ENCODE results near the gene RPS2.

Gene RPS2

GRCh38 chr16:1992704-1993317 lies 28.2 kb upstream of the RPS2 start:
- TF ChIP-seq JUND (IDR thresholded peaks at IDR 0.05; ENCODE audit: low read depth), result no peak
- in situ Hi-C loops (cut with HindIII; ENCODE audit: low pct_unique_long_range_greater_than_20kb, low sequenced_read_pairs), result no loop called here
- DNase-seq (ENCODE audit: low read depth in 1 of 2, low spot score in 1 of 2), result no peak

GRCh38 chr16:1991948-1992703 lies 27.5 kb upstream of the RPS2 start:
- DNase-seq (ENCODE audit: low read depth in 1 of 2, low spot score in 1 of 2), result peak; percentile 85 to 96
- in situ Hi-C loops (cut with HindIII; ENCODE audit: low pct_unique_long_range_greater_than_20kb, low sequenced_read_pairs), result no loop called here
- TF ChIP-seq JUND (IDR thresholded peaks at IDR 0.05; ENCODE audit: low read depth), result no peak

- no peak for TF ChIP-seq JUND (IDR thresholded peaks at IDR 0.05; ENCODE audit: low read depth)
- no peak for DNase-seq (ENCODE audit: low read depth in 1 of 2, low spot score in 1 of 2)
- in situ Hi-C loops (cut with HindIII; ENCODE audit: low pct_unique_long_range_greater_than_20kb, low sequenced_read_pairs), result no loop called here
Measured at GRCh38 chr16:1991588-1991947, 26.9 kb upstream of the RPS2 start.

- in situ Hi-C loops (cut with HindIII; ENCODE audit: low pct_unique_long_range_greater_than_20kb, low sequenced_read_pairs), result no loop called here
- no peak for DNase-seq (ENCODE audit: low read depth in 1 of 2, low spot score in 1 of 2)
- no peak for TF ChIP-seq JUND (IDR thresholded peaks at IDR 0.05; ENCODE audit: low read depth)
Measured at GRCh38 chr16:1991135-1991551, 26.5 kb upstream of the RPS2 start.

- TF ChIP-seq JUND (IDR thresholded peaks at IDR 0.05; ENCODE audit: low read depth), result no peak
- in situ Hi-C loops (cut with HindIII; ENCODE audit: low pct_unique_long_range_greater_than_20kb, low sequenced_read_pairs), result no loop called here
- peak in 1 of 2 experiments; percentile 41 for DNase-seq (ENCODE audit: low read depth in 1 of 2, low spot score in 1 of 2)
Measured at GRCh38 chr16:1990351-1991134, 25.9 kb upstream of the RPS2 start.

GRCh38 chr16:1990101-1990350 lies 25.4 kb upstream of the RPS2 start:
- no peak for TF ChIP-seq JUND (IDR thresholded peaks at IDR 0.05; ENCODE audit: low read depth)
- DNase-seq (ENCODE audit: low read depth in 1 of 2, low spot score in 1 of 2), result no peak
- in situ Hi-C loops (cut with HindIII; ENCODE audit: low pct_unique_long_range_greater_than_20kb, low sequenced_read_pairs), result no loop called here

GRCh38 chr16:1989209-1990100 lies 24.8 kb upstream of the RPS2 start, which contains the start of gene SYNGR3:
SYNGR3 (plus strand) TSS chr16:1989970; CDS start chr16:1990103, 133 bp downstream.
- TF ChIP-seq JUND (IDR thresholded peaks at IDR 0.05; ENCODE audit: low read depth), result no peak
- DNase-seq (ENCODE audit: low read depth in 1 of 2, low spot score in 1 of 2), result no peak
- in situ Hi-C loops (cut with HindIII; ENCODE audit: low pct_unique_long_range_greater_than_20kb, low sequenced_read_pairs), result no loop called here

- TF ChIP-seq JUND (IDR thresholded peaks at IDR 0.05; ENCODE audit: low read depth), result no peak
- in situ Hi-C loops (cut with HindIII; ENCODE audit: low pct_unique_long_range_greater_than_20kb, low sequenced_read_pairs), result no loop called here
Measured at GRCh38 chr16:1987198-1987597, 22.6 kb upstream of the RPS2 start.

GRCh38 chr16:1985466-1986150 lies 21.0 kb upstream of the RPS2 start:
- DNase-seq (ENCODE audit: low read depth in 1 of 2, low spot score in 1 of 2), result peak in 1 of 2 experiments; percentile 28
- in situ Hi-C loops (cut with HindIII; ENCODE audit: low pct_unique_long_range_greater_than_20kb, low sequenced_read_pairs), result no loop called here
- TF ChIP-seq JUND (IDR thresholded peaks at IDR 0.05; ENCODE audit: low read depth), result no peak

More at GRCh38 chr16:1987198-1987597, 22.6 kb upstream of the RPS2 start:
- DNase-seq (ENCODE audit: low read depth in 1 of 2, low spot score in 1 of 2), result no peak

- DNase-seq (ENCODE audit: low read depth in 1 of 2, low spot score in 1 of 2), result no peak
- in situ Hi-C loops (cut with HindIII; ENCODE audit: low pct_unique_long_range_greater_than_20kb, low sequenced_read_pairs), result no loop called here
- TF ChIP-seq JUND (IDR thresholded peaks at IDR 0.05; ENCODE audit: low read depth), result no peak
Measured at GRCh38 chr16:1984347-1985225, 20.0 kb upstream of the RPS2 start.

Measured in T47D (cell line).